OCI-LY1 (cell line): ENCODE data around the gene KLHL8.

Experiments used
- H2AFZ ChIP-seq: fragments of 200-600 bp; sonication (generic), shearing (Covaris generic); 2 replicates; pipeline ENCODE4 v1.6.0; 2014; ENCODE audit warnings: antibody characterized with exemption, mild to moderate bottlenecking, low read length
- H3F3A ChIP-seq: fragments of 200-600 bp; sonication (generic), shearing (Covaris generic); 2 replicates; pipeline ENCODE4 v1.6.0; 2014; ENCODE audit warnings: mild to moderate bottlenecking, antibody characterized with exemption, low read length, moderate library complexity; ENCODE audit not compliant: insufficient read depth
- H3K27ac ChIP-seq: fragments of 200-600 bp; sonication (generic); 2 replicates; pipeline ENCODE4 v1.5.1; 2014; ENCODE audit warnings: low read length, mixed run types, mild to moderate bottlenecking, low read depth; ENCODE audit not compliant: poor library complexity, severe bottlenecking
- H3K27me3 ChIP-seq: fragments of 200-600 bp; sonication (generic); 2 replicates; pipeline ENCODE4 v1.6.0; 2014; ENCODE audit warnings: antibody characterized with exemption, mild to moderate bottlenecking, low read length, moderate library complexity; ENCODE audit not compliant: insufficient read depth
- H3K36me3 ChIP-seq: fragments of 200-600 bp; sonication (generic); 2 replicates; pipeline ENCODE4 v1.6.1; 2014; ENCODE audit warnings: mild to moderate bottlenecking, antibody characterized with exemption, low read length, moderate library complexity, mixed read lengths; ENCODE audit not compliant: insufficient read depth
- H3K4me1 ChIP-seq: fragments of 200-600 bp; sonication (generic); 2 replicates; pipeline ENCODE4 v1.5.1; 2014; ENCODE audit warnings: mild to moderate bottlenecking, low read length, moderate library complexity; ENCODE audit not compliant: insufficient read depth, severe bottlenecking
- H3K4me2 ChIP-seq: fragments of 200-600 bp; sonication (generic), shearing (Covaris generic); 2 replicates; pipeline ENCODE4 v1.6.1; 2014; ENCODE audit warnings: low read length
- H3K4me3 ChIP-seq: fragments of 200-600 bp; sonication (generic); 2 replicates; pipeline ENCODE4 v1.5.1; 2014; ENCODE audit warnings: low read length, low read depth, mild to moderate bottlenecking, mixed read lengths; ENCODE audit not compliant: poor library complexity, severe bottlenecking
- H3K79me2 ChIP-seq: fragments of 200-600 bp; shearing (Covaris generic); 2 replicates; pipeline ENCODE4 v1.6.1; 2016; ENCODE audit warnings: mixed run types, low read length, mixed read lengths; ENCODE audit not compliant: insufficient read depth
- H3K9ac ChIP-seq: fragments of 200-600 bp; sonication (generic), shearing (Covaris generic); 2 replicates; pipeline ENCODE4 v1.6.1; 2014; ENCODE audit warnings: mild to moderate bottlenecking, low read length, mixed read lengths
- H3K9me2 ChIP-seq: fragments of 200-600 bp; sonication (generic), shearing (Covaris generic); 2 replicates; pipeline ENCODE4 v1.6.1; 2014; ENCODE audit warnings: low read depth, mild to moderate bottlenecking, low read length, mixed read lengths
- H3K9me3 ChIP-seq: fragments of 200-600 bp; shearing (Covaris generic); 2 replicates; pipeline ENCODE4 v1.6.1; 2014; ENCODE audit warnings: low read length, mixed read lengths
- H4K20me1 ChIP-seq: fragments of 200-600 bp; sonication (generic), shearing (Covaris generic); 2 replicates; pipeline ENCODE4 v1.6.0; 2016; ENCODE audit warnings: mild to moderate bottlenecking, low read length; ENCODE audit not compliant: insufficient read depth
- EZH2 ChIP-seq: fragments of 200-600 bp; sonication (generic), shearing (Covaris generic); IDR thresholded peaks from 2 replicates; pipeline ENCODE4 v1.8.0; 2017; ENCODE audit warnings: borderline replicate concordance, mixed run types, mild to moderate bottlenecking, antibody characterized with exemption, low read length, moderate library complexity, mixed read lengths
- TF ChIP-seq, protein P1 (sequence below): fragments of 200-600 bp; sonication (generic), shearing (Covaris generic); IDR thresholded peaks from 2 replicates; pipeline ENCODE4 v1.5.1; 2017; ENCODE audit warnings: mild to moderate bottlenecking, antibody characterized with exemption, low read length, moderate library complexity, mixed read lengths

KLHL8 gene

DNA sequence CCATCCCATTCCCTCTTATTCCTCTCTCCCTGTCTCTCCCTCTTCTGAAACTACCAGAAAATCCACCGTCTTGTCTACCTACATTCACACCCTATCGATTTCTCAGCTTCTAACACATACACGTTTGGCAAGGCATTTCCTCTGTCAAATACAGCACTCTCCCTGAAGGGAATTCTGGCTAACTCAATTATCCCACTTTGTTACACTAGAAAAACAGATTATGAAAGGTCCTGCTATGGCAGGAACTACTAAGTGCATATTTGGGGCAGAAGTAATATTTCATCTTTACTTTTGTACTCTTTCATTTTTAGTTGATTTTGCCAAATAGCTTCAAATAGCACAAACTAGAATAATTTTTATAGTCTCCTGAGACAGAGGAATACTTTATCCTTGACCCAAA lies 46.6 kb upstream of the KLHL8 start:
- no peak overlapping the region for H2AFZ ChIP-seq
- H4K20me1 ChIP-seq, result no peaks in the 10 kb centered on the region
- H3K79me2 ChIP-seq, result no peaks in the 10 kb centered on the region
- H3K27me3 ChIP-seq, result no peaks in the 10 kb centered on the region
- H3K27ac ChIP-seq, result no peak overlapping the region
- no peaks in the 10 kb centered on the region for H3K36me3 ChIP-seq
- no peaks in the 10 kb centered on the region for H3K9me3 ChIP-seq
- no peak overlapping the region for H3K4me3 ChIP-seq
- H3K4me2 ChIP-seq, result no peak overlapping the region
- H3K4me1 ChIP-seq, result no peaks in the 10 kb centered on the region
- H3K9me2 ChIP-seq, result no peaks in the 10 kb centered on the region
- TF ChIP-seq, protein P1, sequence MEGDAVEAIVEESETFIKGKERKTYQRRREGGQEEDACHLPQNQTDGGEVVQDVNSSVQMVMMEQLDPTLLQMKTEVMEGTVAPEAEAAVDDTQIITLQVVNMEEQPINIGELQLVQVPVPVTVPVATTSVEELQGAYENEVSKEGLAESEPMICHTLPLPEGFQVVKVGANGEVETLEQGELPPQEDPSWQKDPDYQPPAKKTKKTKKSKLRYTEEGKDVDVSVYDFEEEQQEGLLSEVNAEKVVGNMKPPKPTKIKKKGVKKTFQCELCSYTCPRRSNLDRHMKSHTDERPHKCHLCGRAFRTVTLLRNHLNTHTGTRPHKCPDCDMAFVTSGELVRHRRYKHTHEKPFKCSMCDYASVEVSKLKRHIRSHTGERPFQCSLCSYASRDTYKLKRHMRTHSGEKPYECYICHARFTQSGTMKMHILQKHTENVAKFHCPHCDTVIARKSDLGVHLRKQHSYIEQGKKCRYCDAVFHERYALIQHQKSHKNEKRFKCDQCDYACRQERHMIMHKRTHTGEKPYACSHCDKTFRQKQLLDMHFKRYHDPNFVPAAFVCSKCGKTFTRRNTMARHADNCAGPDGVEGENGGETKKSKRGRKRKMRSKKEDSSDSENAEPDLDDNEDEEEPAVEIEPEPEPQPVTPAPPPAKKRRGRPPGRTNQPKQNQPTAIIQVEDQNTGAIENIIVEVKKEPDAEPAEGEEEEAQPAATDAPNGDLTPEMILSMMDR, result no peak
- no peak for TF ChIP-seq EZH2
- no peak overlapping the region for H3K9ac ChIP-seq
- no peaks in the 10 kb centered on the region for H3F3A ChIP-seq

DNA sequence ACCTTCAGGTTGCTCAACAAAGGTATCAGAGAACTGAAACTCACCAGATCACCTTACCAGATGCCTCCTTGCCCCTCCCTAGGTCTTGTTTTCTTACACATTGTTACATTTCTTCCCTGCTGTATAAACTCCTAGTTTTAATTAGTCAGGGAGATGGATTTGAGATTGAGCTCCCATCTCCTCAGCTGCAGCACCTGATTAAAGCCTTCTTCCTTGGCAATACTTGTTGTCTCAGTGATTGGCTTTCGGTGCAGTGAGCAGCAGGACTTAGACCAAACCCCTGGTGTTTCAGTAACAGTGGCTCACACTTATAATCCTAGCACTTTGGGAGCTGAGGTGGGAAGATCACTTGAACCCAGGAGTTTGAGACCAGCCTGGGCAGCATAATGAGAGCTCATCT lies 42.5 kb upstream of the KLHL8 start:
- H2AFZ ChIP-seq, result no peak overlapping the region
- no peak overlapping the region for H3K27ac ChIP-seq
- no peak for TF ChIP-seq EZH2
- TF ChIP-seq, protein P1, result no peak
- H3K4me2 ChIP-seq, result no peak overlapping the region
- no peaks in the 10 kb centered on the region for H3K9me3 ChIP-seq
- no peaks in the 10 kb centered on the region for H3K27me3 ChIP-seq
- H3K9me2 ChIP-seq, result no peaks in the 10 kb centered on the region
- no peaks in the 10 kb centered on the region for H4K20me1 ChIP-seq
- no peaks in the 10 kb centered on the region for H3K36me3 ChIP-seq
- H3K9ac ChIP-seq, result no peak overlapping the region
- no peaks in the 10 kb centered on the region for H3F3A ChIP-seq
- H3K79me2 ChIP-seq, result no peaks in the 10 kb centered on the region
- no peak overlapping the region for H3K4me3 ChIP-seq
- no peaks in the 10 kb centered on the region for H3K4me1 ChIP-seq

DNA sequence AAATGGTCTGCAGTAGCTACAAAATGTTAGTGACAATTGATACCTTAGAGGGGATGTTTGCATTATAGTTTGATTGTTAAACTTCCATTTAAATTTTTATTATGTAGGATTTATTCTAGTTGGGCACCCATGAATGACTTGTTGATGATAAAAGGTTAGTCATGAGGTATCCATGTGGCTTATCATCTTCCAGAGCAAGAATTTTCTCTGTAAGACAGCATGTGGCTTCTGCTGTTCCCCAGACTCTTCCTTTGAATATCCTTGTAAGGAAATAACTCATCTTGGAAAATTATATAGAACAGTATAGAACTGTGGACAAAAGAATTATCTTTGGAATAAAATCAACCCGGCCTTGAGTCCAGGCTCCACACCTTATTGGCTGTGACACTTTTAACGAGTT lies 40.1 kb upstream of the KLHL8 start:
- H3K9me2 ChIP-seq, result no peaks in the 10 kb centered on the region
- no peaks in the 10 kb centered on the region for H3F3A ChIP-seq
- H3K4me2 ChIP-seq, result no peak overlapping the region
- no peak overlapping the region for H3K4me3 ChIP-seq
- H3K79me2 ChIP-seq, result no peaks in the 10 kb centered on the region
- no peak for TF ChIP-seq EZH2
- TF ChIP-seq, protein P1, result no peak
- no peak overlapping the region for H3K9ac ChIP-seq
- no peaks in the 10 kb centered on the region for H4K20me1 ChIP-seq
- H3K9me3 ChIP-seq, result no peaks in the 10 kb centered on the region
- no peak overlapping the region for H2AFZ ChIP-seq
- no peaks in the 10 kb centered on the region; the same call in 1 of the 2 replicates for H3K27me3 ChIP-seq
- no peaks in the 10 kb centered on the region for H3K4me1 ChIP-seq
- no peak overlapping the region for H3K27ac ChIP-seq
- no peaks in the 10 kb centered on the region for H3K36me3 ChIP-seq
